ENCODE results near the gene IRAG1.

Gene IRAG1

DNA sequence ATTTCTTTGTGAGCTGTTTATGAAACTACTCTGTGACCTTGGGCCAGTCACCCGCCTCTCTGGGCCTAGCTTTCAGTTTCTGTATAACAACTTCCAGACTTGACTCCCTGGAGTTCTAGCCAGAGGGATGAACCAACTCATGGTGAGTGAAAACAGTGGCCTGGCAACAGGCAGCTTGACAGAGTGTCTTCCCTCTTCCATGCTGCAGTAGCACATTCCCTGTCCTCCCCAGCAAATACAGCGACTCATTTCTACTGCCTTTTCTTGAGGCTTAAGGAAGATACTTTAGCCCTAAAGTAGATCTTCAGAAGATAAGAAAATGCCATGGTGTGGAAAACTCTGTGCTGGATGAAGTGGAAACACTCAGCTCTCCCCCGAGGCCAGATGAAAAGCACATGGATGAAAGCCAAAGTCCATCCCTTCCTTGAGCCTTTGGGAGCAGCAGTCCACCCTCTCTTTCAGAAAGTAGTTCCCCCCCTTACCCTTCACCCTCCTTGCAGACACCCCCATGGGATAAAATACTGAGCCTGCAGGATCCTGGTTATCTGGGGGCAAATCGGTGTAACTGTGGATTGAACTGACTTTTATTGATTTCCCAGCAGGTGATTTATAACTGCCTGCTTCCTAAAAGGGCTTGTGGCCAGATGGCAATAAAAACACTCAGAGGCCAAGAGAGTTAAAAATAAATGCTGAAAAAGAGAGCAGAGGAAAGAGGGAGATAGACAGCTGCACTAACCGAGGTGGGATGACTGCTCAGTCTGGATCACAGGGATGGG lies 24.1 kb downstream of the IRAG1 start:
- no peak for FAIRE-seq
- DNase-seq (ENCODE audit: insufficient read length, low spot score) = no peak

DNA sequence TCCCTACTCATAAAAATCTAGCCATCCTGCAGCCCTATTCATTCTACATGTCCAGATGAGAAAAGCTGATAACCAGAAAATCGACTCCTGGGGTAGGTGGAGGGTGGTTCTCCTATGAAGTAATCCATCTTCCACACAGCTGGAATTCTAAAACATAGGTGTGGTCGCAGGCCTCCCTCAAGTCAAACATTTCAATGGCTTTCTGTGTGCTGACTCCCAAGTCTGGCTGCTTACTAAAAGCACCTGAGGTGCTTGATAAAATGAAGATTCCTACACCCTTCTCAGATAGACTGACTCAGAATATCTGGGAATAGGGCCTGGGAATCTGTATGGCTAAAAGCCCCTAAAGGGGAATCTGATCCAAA lies 26.1 kb downstream of the IRAG1 start:
- DNase-seq (ENCODE audit: insufficient read length, low spot score) (no peak), FAIRE-seq (no peak)

DNA sequence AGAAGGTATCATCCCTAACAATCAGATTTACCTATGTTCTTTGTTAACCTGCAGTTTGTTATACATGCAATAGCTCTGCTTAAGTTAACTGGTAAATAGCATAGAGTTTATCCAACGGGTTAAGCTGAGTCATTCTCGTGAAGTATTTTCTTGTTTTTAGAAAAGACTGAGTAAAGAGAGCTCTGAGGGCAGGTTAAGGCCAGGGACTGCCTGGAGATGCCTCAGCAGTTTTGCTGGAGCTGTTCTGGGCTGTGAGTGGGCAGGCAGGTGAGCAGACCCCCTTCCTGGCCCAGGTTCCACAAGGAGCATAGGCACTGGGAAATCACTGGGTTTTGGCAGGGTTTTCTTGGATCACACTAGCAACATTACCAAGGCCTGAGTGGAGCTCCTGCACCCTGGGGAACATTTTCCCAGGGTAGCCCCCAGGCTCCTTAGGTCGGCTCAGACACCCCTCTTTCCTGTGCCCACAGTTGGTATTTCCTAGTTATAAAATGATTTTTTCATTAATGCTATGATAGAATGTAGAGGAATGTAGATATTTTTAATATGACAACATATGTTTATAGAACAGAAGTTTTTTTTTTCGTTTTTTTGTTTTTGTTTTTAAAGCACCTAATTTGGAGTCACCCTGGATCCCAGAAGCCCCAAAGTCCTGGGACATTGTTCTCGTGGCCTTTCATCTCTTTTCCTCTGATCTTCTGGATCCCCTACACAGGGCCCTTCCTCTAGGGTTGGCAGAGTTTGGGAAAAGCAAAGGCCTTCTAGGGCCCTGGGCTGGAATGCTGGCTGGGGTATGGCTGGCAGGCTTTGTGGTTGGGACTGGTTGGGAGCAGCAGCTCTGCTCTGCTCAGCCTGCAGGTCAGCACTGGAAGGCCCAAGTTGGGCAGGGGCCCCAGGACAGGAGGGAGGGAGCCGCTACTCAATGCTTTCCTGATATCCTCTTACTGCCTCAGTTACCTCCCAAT lies 26.7 kb downstream of the IRAG1 start:
- no peak for DNase-seq (ENCODE audit: insufficient read length, low spot score)
- no peak for FAIRE-seq

DNA sequence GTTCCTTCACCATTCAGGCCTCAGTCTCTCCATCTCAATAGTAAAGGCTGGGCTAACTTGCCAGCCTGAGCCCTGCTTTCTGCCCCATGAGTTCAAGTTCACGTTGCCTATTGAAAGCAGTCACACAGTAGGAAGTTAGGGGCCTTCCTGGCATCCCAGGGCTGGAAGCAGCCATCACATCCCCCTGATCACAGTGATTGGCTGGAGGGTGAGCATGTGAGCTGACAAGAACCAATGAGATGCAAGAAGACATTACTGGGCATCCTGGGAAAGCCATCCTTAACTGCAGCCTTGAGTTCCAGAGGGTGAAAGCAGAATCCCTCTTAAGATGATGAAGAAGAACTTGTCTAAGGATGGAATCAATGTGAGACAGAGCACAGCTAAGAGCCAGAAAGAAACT lies 29.1 kb downstream of the IRAG1 start:
- DNase-seq (ENCODE audit: insufficient read length, low spot score) (no peak), FAIRE-seq (no peak)

DNA sequence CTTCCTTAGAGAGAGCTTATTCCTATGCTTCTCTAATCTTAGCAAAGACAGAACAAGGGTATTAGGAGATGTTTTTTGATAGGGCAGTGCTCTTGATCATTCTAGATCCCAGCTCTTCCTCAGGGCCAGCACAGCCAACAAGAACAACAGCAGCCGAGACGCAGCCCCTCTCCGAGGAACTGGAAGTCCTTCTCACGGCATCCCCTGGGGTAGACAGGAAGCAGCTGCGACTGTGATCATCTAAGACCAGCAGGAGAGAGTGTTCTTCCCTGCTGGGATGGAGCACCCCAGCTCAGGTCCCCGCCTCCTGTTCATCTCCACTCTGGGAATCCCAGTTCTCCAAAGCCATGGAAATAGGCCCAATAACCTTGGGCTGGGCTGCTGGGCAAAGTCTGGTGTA lies 29.6 kb downstream of the IRAG1 start:
- no peak for DNase-seq (ENCODE audit: insufficient read length, low spot score)

DNA sequence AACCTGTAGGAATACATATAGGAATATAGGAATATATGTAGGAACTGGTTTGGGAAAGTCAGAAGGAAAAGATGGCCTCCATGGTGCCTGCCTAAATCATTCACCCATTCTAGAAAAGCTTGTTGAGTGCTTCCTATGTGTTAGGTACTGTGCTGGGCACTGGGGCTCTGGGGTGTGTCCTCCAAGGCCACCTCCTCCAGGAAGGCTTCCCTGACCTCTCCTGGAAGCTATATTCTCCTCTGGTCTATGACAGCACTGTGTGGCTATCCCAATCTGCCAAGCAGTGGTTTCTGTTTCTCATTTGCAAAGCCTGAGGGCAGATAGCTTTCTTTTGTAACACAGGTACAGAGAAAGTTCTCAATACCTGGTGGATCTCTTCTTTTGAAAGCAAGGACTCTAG lies 30.2 kb downstream of the IRAG1 start:
- DNase-seq (ENCODE audit: insufficient read length, low spot score) = no peak
- no peak for FAIRE-seq

More for the DNA sequence above, 29.6 kb downstream of the IRAG1 start:
- FAIRE-seq = no peak

DNA sequence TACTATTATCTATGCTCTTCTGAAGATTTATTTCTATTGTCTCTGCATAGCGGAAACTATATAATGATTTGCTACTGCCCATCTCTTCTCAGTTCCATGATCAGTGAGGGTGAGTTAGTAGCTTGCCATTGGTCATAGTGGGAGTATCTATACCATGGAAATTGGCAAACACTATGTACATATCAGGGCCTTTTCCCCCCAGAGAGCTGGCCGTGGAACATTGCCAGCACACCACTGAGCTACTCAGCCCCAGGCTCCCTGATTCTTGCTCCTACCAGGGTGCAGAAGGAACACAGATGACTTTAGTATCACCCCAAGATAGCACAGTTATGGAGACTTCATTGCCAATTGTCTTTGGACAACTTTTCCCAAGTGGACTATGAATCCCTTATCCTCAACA lies 33.2 kb downstream of the IRAG1 start:
- DNase-seq (ENCODE audit: insufficient read length, low spot score) = no peak
- FAIRE-seq = no peak

DNA sequence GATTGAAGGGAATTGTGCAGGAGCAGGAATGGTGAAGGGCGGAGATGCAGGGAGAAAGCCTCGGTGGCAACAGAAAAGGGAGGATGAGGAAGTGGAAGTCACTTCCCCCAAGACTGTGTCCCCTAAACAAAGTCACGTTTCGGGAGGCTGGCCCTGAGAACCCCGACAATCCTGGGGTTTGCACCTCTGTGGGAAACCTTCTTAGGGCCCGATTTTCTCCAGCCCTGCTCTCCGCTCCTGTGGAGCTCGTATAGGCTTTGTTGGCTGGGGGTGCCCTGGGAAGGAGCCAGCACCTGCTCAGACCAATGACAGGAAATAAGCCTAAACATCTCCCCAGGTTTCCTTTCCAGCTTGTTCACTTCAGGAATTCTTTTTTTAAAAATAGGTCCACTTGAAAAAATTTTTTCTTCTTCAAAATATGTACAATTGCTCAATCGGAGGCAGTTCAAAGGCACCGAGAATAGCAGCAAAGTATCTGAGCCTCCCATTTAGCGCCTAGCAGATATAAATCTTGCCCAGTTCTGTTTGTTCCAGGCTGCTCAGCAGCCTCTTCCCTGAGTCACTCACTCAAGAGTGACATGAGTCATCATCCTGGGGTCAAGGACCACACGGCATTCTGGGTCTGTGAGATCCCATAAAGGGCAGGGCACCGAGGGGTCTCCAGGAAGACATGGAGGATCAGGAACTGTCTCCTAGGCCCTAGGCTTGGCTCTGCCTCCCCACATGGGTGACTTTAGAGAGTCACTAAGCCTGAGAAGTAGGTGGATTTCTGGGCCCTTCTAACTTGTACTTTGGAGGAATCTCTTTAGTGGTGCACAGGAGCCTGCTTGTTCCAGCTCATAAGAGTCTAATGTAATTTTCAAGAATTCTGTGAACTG lies 34.0 kb downstream of the IRAG1 start:
- DNase-seq (ENCODE audit: insufficient read length, low spot score) (no peak), FAIRE-seq (no peak)

DNA sequence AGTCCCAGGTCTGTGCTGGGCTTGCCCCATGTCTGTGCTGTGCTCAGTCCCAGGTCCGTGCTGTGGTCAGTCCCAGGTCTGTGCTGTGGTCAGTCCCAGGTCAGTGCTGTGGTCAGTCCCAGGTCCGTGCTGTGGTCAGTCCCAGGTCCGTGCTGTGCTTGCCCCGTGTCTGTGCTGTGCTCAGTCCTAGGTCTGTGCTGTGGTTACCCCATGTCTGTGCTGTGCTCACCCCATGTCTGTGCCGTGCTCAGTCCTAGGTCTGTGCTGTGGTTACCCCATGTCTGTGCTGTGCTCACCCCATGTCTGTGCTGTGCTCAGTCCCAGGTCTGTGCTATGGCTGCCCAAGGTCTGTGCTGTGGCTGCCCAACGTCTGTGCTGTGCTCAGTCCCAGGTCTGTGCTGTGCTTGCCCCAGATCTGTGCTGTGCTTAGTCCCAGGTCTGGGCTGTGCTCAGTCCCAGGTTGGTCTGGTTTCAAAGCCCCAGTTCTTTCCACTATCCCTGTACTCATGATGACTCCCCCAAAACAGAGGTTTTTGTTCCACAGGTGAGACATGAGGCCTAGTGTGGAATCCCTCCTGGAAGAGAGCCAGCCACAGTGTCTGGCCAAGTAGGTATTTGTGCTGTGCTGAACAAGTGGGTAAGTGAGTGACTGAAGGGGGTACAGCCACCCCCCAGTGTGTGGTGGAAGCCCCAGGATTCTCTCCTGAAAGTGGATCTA lies 34.8 kb downstream of the IRAG1 start:
- FAIRE-seq (no peak), DNase-seq (ENCODE audit: insufficient read length, low spot score) (no peak)

DNA sequence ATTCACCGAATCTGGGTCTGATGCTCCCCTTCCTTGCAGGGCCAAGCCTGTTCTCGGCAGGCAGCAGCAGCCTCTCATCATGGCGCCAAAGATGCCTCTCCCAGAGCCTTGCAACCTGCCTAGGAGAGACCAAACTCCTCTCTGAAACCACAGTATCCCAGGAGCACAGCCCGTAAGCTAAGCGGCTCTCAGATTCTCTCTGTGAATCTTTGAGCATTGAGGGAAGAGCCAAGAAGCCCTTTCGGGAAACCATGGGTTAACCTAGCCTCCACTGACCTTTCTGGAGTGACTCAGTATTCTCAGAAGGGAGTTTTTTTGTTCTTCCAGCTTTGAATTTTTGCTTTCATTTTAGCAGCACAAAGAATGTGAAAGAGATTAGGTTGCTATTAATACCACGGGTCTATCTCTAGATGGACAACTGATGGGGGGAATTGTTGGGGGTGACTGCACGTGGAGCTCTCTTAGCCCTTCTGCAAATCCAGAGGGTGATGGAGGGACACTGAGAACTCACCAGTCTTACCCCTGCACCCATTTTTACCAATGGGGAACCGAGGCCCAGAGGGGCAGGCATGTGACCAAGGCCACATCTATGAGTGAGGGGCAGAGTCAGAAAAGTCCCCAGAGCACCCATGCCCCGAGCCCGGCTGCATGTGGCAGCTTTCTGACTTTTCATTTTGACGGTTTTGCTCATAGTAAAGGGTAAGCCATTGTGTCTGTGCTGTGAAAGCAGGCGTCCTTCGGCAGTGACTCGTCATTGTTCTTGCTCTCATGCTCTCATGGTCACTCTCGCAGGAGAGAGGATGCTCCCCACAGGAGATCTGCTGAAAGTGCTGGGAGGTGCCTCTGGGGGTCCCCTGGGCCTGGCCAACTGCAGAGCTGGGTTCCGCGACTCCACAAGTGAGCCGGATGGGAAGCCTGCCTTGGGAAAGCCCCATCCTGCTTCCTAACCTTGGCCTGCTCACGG lies 36.0 kb downstream of the IRAG1 start:
- FAIRE-seq (peak; percentile 73), DNase-seq (ENCODE audit: insufficient read length, low spot score) (peak; percentile 38)

DNA sequence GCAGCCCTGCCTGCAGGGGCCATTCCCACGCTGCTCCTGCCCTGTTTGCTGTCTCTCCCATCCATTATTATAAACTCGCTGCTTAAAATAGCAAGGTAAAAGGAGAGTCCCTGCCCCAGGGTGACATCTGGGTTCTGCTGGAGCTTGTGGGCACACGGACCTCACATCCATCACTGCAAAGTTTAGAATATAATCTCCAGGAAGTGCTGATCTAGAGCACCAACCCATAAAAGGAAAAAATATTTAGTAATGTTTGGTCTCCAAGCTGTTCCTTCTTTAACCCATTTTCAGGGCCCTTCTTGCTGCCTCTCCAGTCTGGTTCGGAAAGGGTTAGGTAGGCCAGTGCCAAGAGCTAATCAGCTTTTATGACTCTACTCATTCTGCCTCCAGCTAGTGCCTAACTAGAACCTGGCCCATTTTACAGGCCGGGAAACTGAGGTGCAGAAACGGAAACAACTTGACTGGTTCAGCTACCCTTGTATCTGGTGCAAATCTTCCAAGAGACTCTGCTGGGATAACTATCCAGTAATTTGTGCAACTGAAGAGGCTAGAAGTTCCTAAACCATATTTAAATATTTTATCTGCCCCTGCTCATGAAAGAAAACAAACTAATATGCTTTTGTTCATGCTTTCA lies 37.5 kb downstream of the IRAG1 start:
- FAIRE-seq (no peak), DNase-seq (ENCODE audit: insufficient read length, low spot score) (no peak)

DNA sequence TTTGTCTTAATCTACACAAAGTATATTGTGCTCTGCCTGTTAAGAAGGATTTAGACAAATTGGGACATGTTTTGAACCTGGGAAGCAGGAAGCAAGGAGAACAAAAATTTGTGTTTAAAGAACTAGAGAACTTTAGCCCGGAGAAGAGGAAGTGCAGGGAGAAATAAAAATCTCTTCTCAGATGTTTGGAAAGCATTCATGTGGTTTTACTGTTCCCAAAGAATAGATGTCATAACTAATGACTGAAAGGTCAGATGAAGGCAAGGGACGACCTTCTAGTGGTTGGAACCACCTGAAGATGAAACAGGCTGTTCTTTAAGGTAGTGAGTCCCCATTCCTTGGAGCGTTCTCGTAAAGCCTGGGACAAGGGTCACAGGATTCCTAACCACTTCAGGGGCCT lies 38.3 kb downstream of the IRAG1 start:
- DNase-seq (ENCODE audit: insufficient read length, low spot score) = no peak
- FAIRE-seq = no peak

DNA sequence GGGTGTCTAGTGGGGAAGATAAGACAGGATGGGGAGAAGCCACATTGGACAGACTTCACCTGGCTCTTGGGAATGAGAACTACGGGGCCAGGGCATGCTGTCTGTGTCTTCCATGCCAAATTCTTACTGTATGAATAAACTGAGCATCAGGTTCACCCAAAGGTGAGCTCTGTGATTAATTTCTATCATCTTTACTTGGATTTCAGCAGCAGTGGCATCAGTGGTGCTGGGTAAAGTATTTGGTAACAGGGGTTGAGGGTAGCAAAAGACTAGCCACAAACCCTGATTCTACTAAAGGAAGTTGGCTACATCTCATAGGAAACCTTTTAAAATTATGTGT lies 38.8 kb downstream of the IRAG1 start:
- FAIRE-seq (no peak), DNase-seq (ENCODE audit: insufficient read length, low spot score) (no peak)

DNA sequence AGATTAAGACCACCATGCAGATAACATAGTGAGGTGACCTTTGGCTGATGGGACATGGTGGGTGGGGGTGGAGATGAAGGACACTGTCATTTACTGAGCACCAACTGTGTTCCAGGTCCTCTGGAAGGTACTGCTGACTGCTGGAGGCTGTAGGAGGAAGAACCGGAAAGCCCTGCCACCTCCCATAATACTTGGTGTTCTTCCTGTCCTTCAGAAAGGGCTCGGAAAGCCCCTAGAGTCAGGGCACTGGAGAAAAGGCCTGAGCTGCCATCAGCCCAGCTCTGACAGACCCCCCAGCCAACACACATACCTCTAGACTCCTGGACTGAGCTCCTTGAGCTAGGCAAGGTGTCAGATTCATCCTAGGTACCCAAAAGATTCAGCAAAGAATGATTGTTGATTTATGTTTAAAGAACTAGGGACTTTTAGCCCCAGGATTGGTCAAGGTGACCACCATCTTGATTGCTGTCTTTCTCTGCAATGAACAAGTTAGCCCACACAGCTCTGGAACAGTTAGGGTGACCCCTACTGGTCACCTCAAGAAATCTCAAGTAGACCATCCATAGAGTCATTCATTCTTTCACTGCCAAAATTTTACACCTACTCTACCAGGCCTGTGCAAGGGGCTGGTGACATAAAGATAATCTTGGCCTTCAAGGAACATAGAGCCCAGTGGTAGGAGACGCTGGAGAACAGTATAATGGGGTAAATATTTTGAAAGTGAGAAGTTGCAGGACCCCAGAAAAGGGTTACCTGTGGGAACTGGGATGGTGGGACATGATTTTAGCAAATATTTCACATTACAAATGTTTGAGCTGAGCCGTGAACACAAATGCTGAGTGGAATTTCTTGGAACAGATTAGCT lies 39.4 kb downstream of the IRAG1 start:
- DNase-seq (ENCODE audit: insufficient read length, low spot score) (peak; percentile 29), FAIRE-seq (peak; percentile 75)

DNA sequence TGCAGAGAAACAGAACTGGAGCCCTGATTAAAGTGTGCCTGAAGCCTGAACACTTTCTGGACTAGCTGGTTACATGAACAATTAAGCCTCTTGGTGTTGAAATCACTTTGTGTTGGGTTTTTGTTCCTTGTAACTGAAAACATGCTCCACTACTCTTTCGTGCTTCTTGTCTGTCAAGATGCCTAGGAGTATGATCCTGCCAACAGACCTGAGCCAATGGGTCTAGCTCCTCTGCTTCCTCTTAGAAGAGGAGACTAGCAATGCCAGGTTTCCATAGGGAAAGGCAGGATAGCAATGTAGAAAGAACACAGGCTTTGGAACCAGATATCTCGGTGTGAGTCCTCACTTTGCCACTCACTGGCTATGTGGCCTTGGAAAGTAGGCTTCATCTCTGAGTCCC lies 40.3 kb downstream of the IRAG1 start:
- DNase-seq (ENCODE audit: insufficient read length, low spot score) (no peak), FAIRE-seq (no peak)

DNA sequence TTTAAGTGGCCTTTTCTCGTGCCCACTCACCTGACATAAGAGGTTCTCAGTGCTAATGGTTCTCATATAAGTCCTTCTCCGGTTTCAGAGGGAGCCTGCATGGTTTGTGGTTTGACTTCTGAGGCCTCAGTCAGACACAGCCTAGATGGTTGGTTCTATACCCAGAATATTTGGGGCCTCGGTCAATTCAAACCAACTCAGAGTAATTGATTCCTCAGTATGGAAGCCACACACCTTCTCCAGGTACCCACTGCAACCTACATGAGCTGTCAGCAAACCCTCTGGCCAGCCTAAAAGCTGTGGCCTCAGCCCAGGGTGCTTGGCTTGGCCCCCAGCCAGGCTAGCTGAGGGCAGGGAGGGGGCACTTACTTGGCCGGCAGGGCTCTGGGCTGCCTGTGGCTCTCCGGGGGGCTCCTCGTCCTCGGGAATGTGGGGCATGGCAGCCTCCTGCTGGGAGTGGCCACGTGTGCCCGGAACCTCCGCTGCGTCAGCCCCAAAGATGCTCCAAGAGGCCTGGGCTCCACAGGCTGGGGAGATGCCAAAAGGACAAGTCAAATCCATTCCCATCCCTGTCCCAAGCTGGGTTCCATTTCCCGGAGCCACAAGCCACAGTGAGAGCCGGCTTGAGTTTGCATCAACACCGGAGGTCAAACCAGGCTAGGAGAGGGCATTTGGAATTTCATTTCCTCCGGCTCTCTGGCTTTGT lies 41.7 kb downstream of the IRAG1 start:
- FAIRE-seq (no peak), DNase-seq (ENCODE audit: insufficient read length, low spot score) (no peak)

DNA sequence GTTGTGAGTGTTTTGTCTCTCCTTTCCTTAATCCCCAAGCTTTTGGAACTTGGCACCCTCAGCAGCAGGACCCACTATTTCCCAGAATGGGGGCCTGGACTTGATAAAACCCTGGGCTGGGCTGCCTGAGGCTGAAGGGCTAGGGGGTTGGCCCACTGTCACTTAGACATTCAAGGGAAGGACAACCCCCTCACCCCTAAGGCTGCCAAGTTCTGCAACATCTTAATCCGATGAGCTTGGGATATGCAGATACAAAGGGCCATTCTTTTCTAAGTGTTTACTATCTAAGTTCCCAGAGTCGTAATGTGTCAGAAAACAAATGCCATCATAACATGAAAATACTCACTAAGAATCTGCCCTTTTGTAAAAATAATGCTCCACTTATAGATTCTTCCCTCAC lies 42.9 kb downstream of the IRAG1 start:
- DNase-seq (ENCODE audit: insufficient read length, low spot score) (no peak), FAIRE-seq (no peak)

All from GM19239 (cell line).